Spleen (tissue), 7 donors: Measurements from ENCODE around the gene TNFRSF14.

ENCODE experiments used
- POLR2A ChIP-seq, 3 donors: fragments of 450-650 bp; IDR thresholded peaks; one replicate each; pipeline ENCODE4 v1.5.1; 2017; ENCODE audit warnings: antibody characterized with exemption in 3 of 3, mild to moderate bottlenecking in 1 of 3
- POLR2AphosphoS5 ChIP-seq, 3 donors: sonication (generic); formaldehyde crosslinking; IDR thresholded peaks; one replicate each; pipeline ENCODE4 v1.5.1; 2017; ENCODE audit warnings: antibody characterized with exemption in 3 of 3
- TF ChIP-seq, protein P1 (sequence below), 11 experiments: fragments of 200-600 bp in 7 of 11; fragments of 450-650 bp in 4 of 11; sonication (generic) in 4 of 11; IDR thresholded peaks in 8 of 11; conservative IDR thresholded peaks in 3 of 11; 1 replicate in 7 of 11; 2 replicates in 4 of 11; pipeline versions ENCODE4 v1.4.0 to v1.8.0; 2016 to 2021; ENCODE audit warnings: antibody characterized with exemption in 11 of 11, inconsistent platforms in 4 of 11, mild to moderate bottlenecking in 1 of 11
- donor health status: DM: no; HTN: no; CAD: no; lungs with moderate emphysema.
- donor health status: DM: no; HTN: no; CAD: no.
- donor health status: DM: no; HTN: no; CAD: no.

DNA sequence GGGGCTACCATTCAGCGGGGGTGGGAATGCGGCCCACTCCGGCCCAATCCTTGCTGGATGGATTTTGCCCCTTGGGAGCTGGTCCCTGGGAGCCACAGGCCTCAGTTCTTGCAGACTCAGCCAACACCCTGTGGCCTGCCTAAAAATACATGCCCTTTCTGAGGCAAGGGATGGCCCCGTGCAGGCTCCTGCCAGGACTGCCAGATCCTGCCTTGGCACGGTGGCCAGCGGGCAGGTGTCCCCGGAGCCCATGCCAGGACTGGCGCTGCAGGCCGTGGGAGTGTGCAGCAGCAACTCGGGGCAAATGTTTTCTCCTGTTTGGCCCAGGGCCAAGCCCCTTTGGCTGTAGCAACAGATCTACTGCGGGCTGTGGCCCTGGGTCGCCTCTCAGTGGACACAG, 28.2 kb upstream of the TNFRSF14 start:
- TF ChIP-seq, protein P1, sequence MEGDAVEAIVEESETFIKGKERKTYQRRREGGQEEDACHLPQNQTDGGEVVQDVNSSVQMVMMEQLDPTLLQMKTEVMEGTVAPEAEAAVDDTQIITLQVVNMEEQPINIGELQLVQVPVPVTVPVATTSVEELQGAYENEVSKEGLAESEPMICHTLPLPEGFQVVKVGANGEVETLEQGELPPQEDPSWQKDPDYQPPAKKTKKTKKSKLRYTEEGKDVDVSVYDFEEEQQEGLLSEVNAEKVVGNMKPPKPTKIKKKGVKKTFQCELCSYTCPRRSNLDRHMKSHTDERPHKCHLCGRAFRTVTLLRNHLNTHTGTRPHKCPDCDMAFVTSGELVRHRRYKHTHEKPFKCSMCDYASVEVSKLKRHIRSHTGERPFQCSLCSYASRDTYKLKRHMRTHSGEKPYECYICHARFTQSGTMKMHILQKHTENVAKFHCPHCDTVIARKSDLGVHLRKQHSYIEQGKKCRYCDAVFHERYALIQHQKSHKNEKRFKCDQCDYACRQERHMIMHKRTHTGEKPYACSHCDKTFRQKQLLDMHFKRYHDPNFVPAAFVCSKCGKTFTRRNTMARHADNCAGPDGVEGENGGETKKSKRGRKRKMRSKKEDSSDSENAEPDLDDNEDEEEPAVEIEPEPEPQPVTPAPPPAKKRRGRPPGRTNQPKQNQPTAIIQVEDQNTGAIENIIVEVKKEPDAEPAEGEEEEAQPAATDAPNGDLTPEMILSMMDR (IDR thresholded peaks at IDR 0.05 in 8 of 11, conservative IDR thresholded peaks at IDR 0.05 in 3 of 11): no peak
- TF ChIP-seq POLR2A (IDR thresholded peaks at IDR 0.05) (no peak), POLR2AphosphoS5 (IDR thresholded peaks at IDR 0.05) (no peak)
